ENCODE results near the gene LSP1.

DNA sequence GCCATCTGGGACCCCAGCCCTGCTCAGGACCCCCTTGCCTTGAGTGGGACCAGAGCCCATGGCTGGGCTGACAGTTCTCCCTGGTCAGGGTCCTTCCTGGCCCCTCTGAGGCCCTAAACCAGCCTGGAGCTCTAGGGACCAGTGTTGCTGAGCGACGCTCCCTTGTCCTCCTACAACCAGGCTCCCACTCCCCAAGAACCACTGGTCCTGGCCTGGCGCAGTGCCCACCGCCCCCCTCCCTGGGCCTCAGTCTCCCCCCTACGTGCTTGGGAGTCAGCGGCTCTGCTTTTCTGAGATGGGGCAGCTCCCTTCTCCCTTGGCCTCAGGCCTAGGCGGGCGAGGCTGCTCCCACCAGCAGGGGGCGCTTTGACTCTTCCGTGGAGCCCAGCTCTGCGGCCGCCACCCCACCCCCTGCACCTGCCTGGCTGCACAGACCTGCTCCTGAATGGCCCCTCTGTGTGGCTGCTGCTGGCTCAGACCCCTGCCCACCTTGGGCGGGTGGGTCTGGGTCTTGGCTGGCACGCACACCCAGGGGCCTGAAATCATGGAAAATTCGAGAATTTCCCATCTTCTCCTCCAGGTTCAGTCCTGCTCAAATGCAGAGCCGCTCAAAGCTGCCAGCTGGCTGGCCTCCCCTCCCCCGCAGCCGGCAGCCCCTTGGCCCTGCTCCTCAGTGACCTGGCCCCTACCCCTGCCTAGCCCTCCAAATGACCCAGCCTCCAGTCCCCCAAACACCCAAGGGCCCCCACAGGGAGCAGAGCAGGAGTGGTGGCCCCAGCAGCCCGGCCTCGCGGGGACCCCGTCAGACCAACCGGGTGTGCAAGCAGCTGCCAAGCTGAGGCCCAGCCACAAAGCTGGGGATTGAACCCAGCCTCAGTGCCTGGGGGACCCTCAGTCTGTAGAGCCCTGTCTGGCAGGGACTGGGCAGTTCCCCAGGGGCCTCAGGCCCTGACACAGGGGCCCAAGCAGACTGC is 29.7 kb downstream of the LSP1 start:
- TF ChIP-seq, protein P1, sequence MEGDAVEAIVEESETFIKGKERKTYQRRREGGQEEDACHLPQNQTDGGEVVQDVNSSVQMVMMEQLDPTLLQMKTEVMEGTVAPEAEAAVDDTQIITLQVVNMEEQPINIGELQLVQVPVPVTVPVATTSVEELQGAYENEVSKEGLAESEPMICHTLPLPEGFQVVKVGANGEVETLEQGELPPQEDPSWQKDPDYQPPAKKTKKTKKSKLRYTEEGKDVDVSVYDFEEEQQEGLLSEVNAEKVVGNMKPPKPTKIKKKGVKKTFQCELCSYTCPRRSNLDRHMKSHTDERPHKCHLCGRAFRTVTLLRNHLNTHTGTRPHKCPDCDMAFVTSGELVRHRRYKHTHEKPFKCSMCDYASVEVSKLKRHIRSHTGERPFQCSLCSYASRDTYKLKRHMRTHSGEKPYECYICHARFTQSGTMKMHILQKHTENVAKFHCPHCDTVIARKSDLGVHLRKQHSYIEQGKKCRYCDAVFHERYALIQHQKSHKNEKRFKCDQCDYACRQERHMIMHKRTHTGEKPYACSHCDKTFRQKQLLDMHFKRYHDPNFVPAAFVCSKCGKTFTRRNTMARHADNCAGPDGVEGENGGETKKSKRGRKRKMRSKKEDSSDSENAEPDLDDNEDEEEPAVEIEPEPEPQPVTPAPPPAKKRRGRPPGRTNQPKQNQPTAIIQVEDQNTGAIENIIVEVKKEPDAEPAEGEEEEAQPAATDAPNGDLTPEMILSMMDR (conservative IDR thresholded peaks at IDR 0.05): peak; percentile 94
- no peak for TF ChIP-seq ZFX (IDR thresholded peaks at IDR 0.05)
